GM13976 (cell line): ENCODE results near the gene CDK8.

ENCODE experiments used
- DNase-seq: peaks from one replicate; pipeline ENCODE4 v3.0.0; 2012; ENCODE audit warnings: low spot score
- in situ Hi-C: fragments of 300-500 bp; cut with MboI; formaldehyde crosslinking; loops from one replicate; pipeline ENCODE4 v1.12.0; 2022; ENCODE audit warnings: low sequenced_read_pairs, mixed read lengths, inconsistent platforms; ENCODE audit not compliant: unreplicated experiment
- TF ChIP-seq, protein P1 (sequence below): IDR thresholded peaks from 2 replicates; pipeline ENCODE4 v1.5.1; 2012; ENCODE audit warnings: borderline replicate concordance, mild to moderate bottlenecking; ENCODE audit not compliant: insufficient read depth; ENCODE audit errors: extremely low read depth, missing control alignments, control extremely low read depth

CDK8 gene

DNA sequence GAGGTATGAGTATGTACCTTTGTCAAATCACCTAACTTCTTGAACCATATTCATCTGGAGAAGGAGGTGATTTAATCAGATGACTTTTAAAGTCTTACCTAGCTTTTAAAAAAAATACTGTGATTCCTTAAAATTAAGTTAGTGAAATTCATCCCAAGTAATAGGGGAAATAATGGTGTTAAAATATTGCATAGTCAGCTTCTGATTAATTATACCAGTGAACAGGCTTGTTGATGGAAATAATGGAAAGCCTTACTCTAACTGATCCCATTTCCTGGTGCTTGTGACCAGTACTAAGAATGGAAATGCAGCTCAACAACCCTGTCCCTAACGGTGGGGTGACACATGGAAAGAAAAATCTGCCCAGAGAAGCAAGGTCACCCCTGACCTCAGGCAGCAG lies 130.7 kb downstream of the CDK8 start:
- TF ChIP-seq, protein P1, sequence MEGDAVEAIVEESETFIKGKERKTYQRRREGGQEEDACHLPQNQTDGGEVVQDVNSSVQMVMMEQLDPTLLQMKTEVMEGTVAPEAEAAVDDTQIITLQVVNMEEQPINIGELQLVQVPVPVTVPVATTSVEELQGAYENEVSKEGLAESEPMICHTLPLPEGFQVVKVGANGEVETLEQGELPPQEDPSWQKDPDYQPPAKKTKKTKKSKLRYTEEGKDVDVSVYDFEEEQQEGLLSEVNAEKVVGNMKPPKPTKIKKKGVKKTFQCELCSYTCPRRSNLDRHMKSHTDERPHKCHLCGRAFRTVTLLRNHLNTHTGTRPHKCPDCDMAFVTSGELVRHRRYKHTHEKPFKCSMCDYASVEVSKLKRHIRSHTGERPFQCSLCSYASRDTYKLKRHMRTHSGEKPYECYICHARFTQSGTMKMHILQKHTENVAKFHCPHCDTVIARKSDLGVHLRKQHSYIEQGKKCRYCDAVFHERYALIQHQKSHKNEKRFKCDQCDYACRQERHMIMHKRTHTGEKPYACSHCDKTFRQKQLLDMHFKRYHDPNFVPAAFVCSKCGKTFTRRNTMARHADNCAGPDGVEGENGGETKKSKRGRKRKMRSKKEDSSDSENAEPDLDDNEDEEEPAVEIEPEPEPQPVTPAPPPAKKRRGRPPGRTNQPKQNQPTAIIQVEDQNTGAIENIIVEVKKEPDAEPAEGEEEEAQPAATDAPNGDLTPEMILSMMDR: no peak
- DNase-seq: no peak
- in situ Hi-C loops: no loop called here

DNA sequence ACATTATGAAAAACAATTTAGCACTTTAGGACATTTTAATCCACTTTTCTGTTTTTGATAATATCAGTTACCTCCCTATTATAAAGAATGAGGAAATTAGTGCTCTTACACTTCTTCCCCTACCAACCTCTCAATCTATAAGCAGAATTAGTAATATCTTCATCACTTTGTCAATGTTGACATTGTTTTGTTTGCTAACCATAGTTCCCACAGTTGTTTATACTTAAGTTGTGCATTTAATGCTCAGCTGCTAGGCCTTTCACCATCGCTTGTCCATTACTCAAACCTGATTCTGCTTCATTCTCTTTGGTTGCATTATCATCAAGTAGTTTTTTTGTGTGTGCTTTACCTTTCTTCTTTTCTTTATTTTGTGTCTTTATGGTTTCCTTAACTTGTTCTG lies 132.1 kb downstream of the CDK8 start:
- in situ Hi-C loops: no loop called here
- no peak for DNase-seq
- TF ChIP-seq, protein P1: no peak

DNA sequence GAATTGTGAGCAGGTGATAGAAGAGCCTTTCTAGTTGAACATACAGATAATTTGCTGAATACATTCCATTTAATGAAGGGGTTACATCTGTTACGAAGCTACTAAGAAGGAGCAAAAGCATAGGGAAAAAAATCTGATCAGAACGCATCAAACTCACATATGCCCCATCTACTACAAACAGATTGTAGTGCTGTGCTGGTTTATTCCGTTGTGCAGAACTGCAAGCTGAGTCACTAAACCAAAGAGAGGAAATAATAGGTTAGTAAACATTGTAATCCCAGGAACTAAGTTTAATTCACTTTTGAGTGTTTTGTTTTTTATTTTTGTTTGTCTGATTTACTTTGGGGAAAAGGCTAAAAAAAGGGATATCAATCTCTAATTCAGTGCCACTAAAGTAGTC lies 136.3 kb downstream of the CDK8 start:
- TF ChIP-seq, protein P1: no peak
- DNase-seq: no peak
- in situ Hi-C loops: no loop called here

DNA sequence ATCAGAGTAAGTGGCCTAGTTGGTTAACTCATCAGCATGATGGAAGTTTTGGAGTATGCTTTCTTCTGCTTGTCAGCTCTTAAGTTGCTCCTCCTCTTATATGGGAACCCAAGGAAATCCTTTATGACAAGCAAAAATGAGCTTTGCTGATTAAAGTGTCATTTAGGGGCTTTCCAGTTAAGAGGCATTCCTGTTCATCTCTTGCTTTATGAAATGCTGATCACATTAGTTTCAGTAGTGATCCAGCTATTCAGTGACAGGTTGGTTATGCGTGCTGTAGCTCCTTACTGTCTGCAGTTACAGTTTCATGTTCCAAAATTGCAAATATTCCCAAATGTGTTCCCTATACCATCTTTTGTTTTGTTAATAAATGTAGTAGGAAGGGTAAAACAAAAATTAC lies 146.6 kb downstream of the CDK8 start:
- in situ Hi-C loops: no loop called here
- no peak for DNase-seq
- TF ChIP-seq, protein P1: no peak

DNA sequence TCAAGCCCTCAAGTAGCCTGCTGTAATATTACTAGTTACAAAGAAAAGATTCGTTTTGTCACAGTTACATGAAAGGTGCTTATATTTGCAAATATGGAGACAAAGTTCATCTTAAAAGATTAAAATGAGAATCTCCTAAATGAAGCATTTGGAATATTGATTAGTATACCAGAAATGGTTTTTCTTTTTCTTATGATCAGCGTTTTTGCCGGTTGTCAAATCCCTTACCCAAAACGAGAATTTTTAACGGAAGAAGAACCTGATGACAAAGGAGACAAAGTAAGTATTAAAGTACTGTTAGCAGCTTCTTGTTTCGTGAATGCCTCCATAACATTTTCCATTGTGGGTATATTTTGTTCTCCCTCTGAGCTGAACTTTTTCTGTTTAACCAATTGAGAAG lies 147.1 kb downstream of the CDK8 start:
- DNase-seq: no peak
- in situ Hi-C loops: no loop called here
- TF ChIP-seq, protein P1: no peak

DNA sequence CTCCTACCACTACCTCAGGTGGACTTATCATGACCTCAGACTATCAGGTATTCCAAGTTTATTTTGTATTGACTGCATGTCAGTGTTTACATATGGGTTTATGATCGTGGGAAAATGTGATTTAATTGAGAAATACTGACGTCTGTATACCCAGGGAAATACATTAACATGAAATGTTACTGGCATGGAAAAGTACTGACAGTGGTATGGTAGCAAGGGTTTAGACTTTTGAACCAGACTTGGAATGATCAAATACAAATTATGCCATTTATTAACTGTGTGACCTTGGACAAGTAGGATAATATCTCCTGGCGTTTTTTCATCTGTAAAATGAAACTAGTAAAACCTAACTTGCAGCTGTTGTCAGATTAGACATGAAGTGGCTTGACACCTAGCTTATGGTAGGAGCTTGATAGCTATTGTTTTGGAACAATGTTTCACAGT lies 147.7 kb downstream of the CDK8 start:
- TF ChIP-seq, protein P1: no peak
- in situ Hi-C loops: no loop called here
- DNase-seq: no peak

DNA sequence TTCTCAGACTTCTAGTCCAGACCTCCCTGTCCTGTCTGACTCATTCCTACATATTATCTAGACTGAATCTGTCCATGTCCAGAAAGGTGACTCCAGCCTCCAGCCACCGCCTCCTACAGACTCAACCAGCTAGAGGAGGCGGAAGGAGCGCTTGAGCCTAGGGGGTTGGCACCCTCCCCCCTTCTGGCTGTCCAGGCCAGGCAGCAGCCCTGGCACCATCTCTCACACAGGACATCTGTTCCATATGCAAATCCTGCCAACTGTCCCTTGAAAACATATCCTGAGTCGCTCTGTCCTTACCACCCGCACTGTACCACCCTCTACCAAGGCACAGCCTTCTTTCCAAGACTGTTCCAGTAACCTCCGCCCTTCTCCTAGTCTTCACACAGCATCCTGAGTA lies 152.9 kb downstream of the CDK8 start:
- in situ Hi-C loops: no loop called here
- DNase-seq: no peak
- TF ChIP-seq, protein P1: no peak
